DOHH2 (cell line): Measurements from ENCODE around the gene RSU1.

Experiments used
- CTCF ChIP-seq: fragments of 200-600 bp; sonication (generic); IDR thresholded peaks from one replicate; pipeline ENCODE4 v1.5.1; 2014; ENCODE audit warnings: antibody characterized with exemption, mild to moderate bottlenecking, low read depth, low read length; ENCODE audit not compliant: poor library complexity, severe bottlenecking
- EZH2phosphoT487 ChIP-seq: fragments of 200-600 bp; sonication (generic); IDR thresholded peaks from 2 replicates; pipeline ENCODE4 v1.6.1; 2017; ENCODE audit warnings: borderline replicate concordance, mild to moderate bottlenecking, antibody characterized with exemption, low read length, moderate library complexity, mixed read lengths

- TF ChIP-seq CTCF = no peak
- no peak for TF ChIP-seq EZH2phosphoT487
Observed at GRCh38 chr10:16865766-16866165, 48.5 kb upstream of the RSU1 start.
